ENCODE results near the gene DCST2.
A peak's percentile ranks its signal among the peaks of the same experiment; 100 is the strongest.

Gene DCST2

GRCh38 chr1:155001675-155002463, 31.7 kb downstream of the DCST2 start:
- H3K4me2 ChIP-seq (ENCODE audit: insufficient read depth, low read length) = peak overlapping the region; percentile 15; the same call in 1 of the 2 replicates
- no peak overlapping the region for H3K27ac ChIP-seq (ENCODE audit: low read length)
- H3K9me3 ChIP-seq (ENCODE audit: insufficient read depth, low read length, severe bottlenecking) = no peaks in the 10 kb centered on the region
- TF ChIP-seq EZH2 (IDR thresholded peaks at IDR 0.05; ENCODE audit: borderline replicate concordance, low read depth, low read length, severe bottlenecking) (peak; percentile 37), CTCF (IDR thresholded peaks at IDR 0.05; ENCODE audit: borderline replicate concordance, extremely low read depth, low read length, poor library complexity, severe bottlenecking) (no peak)
- peaks cover 55% of the 10 kb centered on the region for H3K27me3 ChIP-seq (ENCODE audit: insufficient read depth, low read length, poor library complexity)
- H3K79me2 ChIP-seq (ENCODE audit: insufficient read depth, low read length) = no peaks in the 10 kb centered on the region
- H3K36me3 ChIP-seq (ENCODE audit: insufficient read depth, low read length) = no peaks in the 10 kb centered on the region
- peaks cover 77% of the 10 kb centered on the region for H4K20me1 ChIP-seq (ENCODE audit: insufficient read depth, low read length)
- H3K9ac ChIP-seq (ENCODE audit: low read depth, low read length) = no peak overlapping the region
- H3K4me1 ChIP-seq (ENCODE audit: insufficient read depth, low read length) = peaks cover 37% of the 10 kb centered on the region
- DNase-seq = peak; percentile 77
- no peak overlapping the region for H3K4me3 ChIP-seq (ENCODE audit: low read depth in 1 of 2, low read length in 2 of 2)
- peak; percentile 31; the same call in 2 of the 3 replicates for ATAC-seq (ENCODE audit: insufficient read depth, low read depth)
- H2AFZ ChIP-seq (ENCODE audit: low read depth, low read length) = no peak overlapping the region

- TF ChIP-seq EZH2 (IDR thresholded peaks at IDR 0.05; ENCODE audit: borderline replicate concordance, low read depth, low read length, severe bottlenecking) = no peak
- TF ChIP-seq CTCF (IDR thresholded peaks at IDR 0.05; ENCODE audit: borderline replicate concordance, extremely low read depth, low read length, poor library complexity, severe bottlenecking) = no peak
- H3K4me1 ChIP-seq (ENCODE audit: insufficient read depth, low read length) = peaks cover 37% of the 10 kb centered on the region
- H4K20me1 ChIP-seq (ENCODE audit: insufficient read depth, low read length) = peaks cover 77% of the 10 kb centered on the region
- H3K9ac ChIP-seq (ENCODE audit: low read depth, low read length) = no peak overlapping the region
- peaks cover 55% of the 10 kb centered on the region for H3K27me3 ChIP-seq (ENCODE audit: insufficient read depth, low read length, poor library complexity)
- ATAC-seq (ENCODE audit: insufficient read depth, low read depth) (no peak), DNase-seq (no peak)
- no peak overlapping the region for H3K4me3 ChIP-seq (ENCODE audit: low read depth in 1 of 2, low read length in 2 of 2)
- H3K27ac ChIP-seq (ENCODE audit: low read length) = no peak overlapping the region
- H3K9me3 ChIP-seq (ENCODE audit: insufficient read depth, low read length, severe bottlenecking) = no peaks in the 10 kb centered on the region
- H3K36me3 ChIP-seq (ENCODE audit: insufficient read depth, low read length) = no peaks in the 10 kb centered on the region
- no peak overlapping the region for H3K4me2 ChIP-seq (ENCODE audit: insufficient read depth, low read length)
- H3K79me2 ChIP-seq (ENCODE audit: insufficient read depth, low read length) = no peaks in the 10 kb centered on the region
- H2AFZ ChIP-seq (ENCODE audit: low read depth, low read length) = no peak overlapping the region
Observed at GRCh38 chr1:155001425-155001674, 32.2 kb downstream of the DCST2 start.

GRCh38 chr1:155000726-155001424, 32.7 kb downstream of the DCST2 start:
- no peaks in the 10 kb centered on the region for H3K79me2 ChIP-seq (ENCODE audit: insufficient read depth, low read length)
- TF ChIP-seq CTCF (IDR thresholded peaks at IDR 0.05; ENCODE audit: borderline replicate concordance, extremely low read depth, low read length, poor library complexity, severe bottlenecking) (no peak), EZH2 (IDR thresholded peaks at IDR 0.05; ENCODE audit: borderline replicate concordance, low read depth, low read length, severe bottlenecking) (no peak)
- ATAC-seq (ENCODE audit: insufficient read depth, low read depth) = no peak
- H3K4me2 ChIP-seq (ENCODE audit: insufficient read depth, low read length) = no peak overlapping the region; the same call in 1 of the 2 replicates
- H3K27ac ChIP-seq (ENCODE audit: low read length) = no peak overlapping the region
- peaks cover 73% of the 10 kb centered on the region for H4K20me1 ChIP-seq (ENCODE audit: insufficient read depth, low read length)
- peaks cover 37% of the 10 kb centered on the region for H3K4me1 ChIP-seq (ENCODE audit: insufficient read depth, low read length)
- H3K36me3 ChIP-seq (ENCODE audit: insufficient read depth, low read length) = no peaks in the 10 kb centered on the region
- H2AFZ ChIP-seq (ENCODE audit: low read depth, low read length) = no peak overlapping the region
- peaks cover 55% of the 10 kb centered on the region for H3K27me3 ChIP-seq (ENCODE audit: insufficient read depth, low read length, poor library complexity)
- no peak overlapping the region for H3K9ac ChIP-seq (ENCODE audit: low read depth, low read length)
- H3K9me3 ChIP-seq (ENCODE audit: insufficient read depth, low read length, severe bottlenecking) = no peaks in the 10 kb centered on the region
- no peak for DNase-seq
- H3K4me3 ChIP-seq (ENCODE audit: low read depth in 1 of 2, low read length in 2 of 2) = no peak overlapping the region
